ENCODE results near the gene EMC8. TPM values are rescaled to one million over a fixed set of nuclear protein-coding genes. Genes with fewer than 3 reads are reported as not detected.

Gene EMC8
- total RNA-seq, 1 donor from 2014 or later = 8.9 TPM

- Histone ChIP-seq H3K9me3 (ENCODE audit: control insufficient read depth in 3 of 3, low read length in 3 of 3) (no peaks in the 10 kb centered on the region), H3K27me3 (ENCODE audit: control insufficient read depth in 3 of 3, insufficient read depth in 3 of 3, low read length in 3 of 3) (peaks cover 8 to 38% (median 37%) of the 10 kb centered on the region in 3 donors), H3K27ac (ENCODE audit: low read depth, low read length) (no peak overlapping the region), H3K36me3 (ENCODE audit: control insufficient read depth in 3 of 3, insufficient read depth in 3 of 3, low read length in 3 of 3) (no peaks in the 10 kb centered on the region), H3K4me3 (ENCODE audit: low read length in 3 of 3) (no peak overlapping the region), H3K4me1 (ENCODE audit: control insufficient read depth in 3 of 3, insufficient read depth in 3 of 3, low read length in 3 of 3) (peaks cover 0 to under 1% (median 0%) of the 10 kb centered on the region in 3 donors), H3K9ac (ENCODE audit: low read depth in 1 of 3, low read length in 3 of 3) (no peak overlapping the region)
Observed at GRCh38 chr16:85826686-85827247, 27.4 kb upstream of the EMC8 start.

GRCh38 chr16:85825326-85825725 is 26.0 kb upstream of the EMC8 start:
- Histone ChIP-seq H3K9me3 (ENCODE audit: control insufficient read depth in 3 of 3, low read length in 3 of 3) (no peaks in the 10 kb centered on the region), H3K9ac (ENCODE audit: low read depth in 1 of 3, low read length in 3 of 3) (no peak overlapping the region), H3K36me3 (ENCODE audit: control insufficient read depth in 3 of 3, insufficient read depth in 3 of 3, low read length in 3 of 3) (no peaks in the 10 kb centered on the region), H3K27ac (ENCODE audit: low read depth, low read length) (no peak overlapping the region), H3K4me1 (ENCODE audit: control insufficient read depth in 3 of 3, insufficient read depth in 3 of 3, low read length in 3 of 3) (peaks cover 0 to 4% (median 2%) of the 10 kb centered on the region in 3 donors), H3K27me3 (ENCODE audit: control insufficient read depth in 3 of 3, insufficient read depth in 3 of 3, low read length in 3 of 3) (peaks cover 12 to 39% (median 25%) of the 10 kb centered on the region in 3 donors), H3K4me3 (ENCODE audit: low read length in 3 of 3) (no peak overlapping the region)

GRCh38 chr16:85824161-85825135 is 25.1 kb upstream of the EMC8 start:
- Histone ChIP-seq H3K4me1 (ENCODE audit: control insufficient read depth in 3 of 3, insufficient read depth in 3 of 3, low read length in 3 of 3) (peaks cover 0 to 4% (median 2%) of the 10 kb centered on the region in 3 donors), H3K27me3 (ENCODE audit: control insufficient read depth in 3 of 3, insufficient read depth in 3 of 3, low read length in 3 of 3) (peaks cover 10 to 37% (median 22%) of the 10 kb centered on the region in 3 donors), H3K4me3 (ENCODE audit: low read length in 3 of 3) (no peak overlapping the region), H3K36me3 (ENCODE audit: control insufficient read depth in 3 of 3, insufficient read depth in 3 of 3, low read length in 3 of 3) (no peaks in the 10 kb centered on the region), H3K9me3 (ENCODE audit: control insufficient read depth in 3 of 3, low read length in 3 of 3) (no peaks in the 10 kb centered on the region), H3K27ac (ENCODE audit: low read depth, low read length) (no peak overlapping the region), H3K9ac (ENCODE audit: low read depth in 1 of 3, low read length in 3 of 3) (no peak overlapping the region)

- H3K9ac ChIP-seq (ENCODE audit: low read depth in 1 of 3, low read length in 3 of 3) = no peak overlapping the region
- no peaks in the 10 kb centered on the region for H3K9me3 ChIP-seq (ENCODE audit: control insufficient read depth in 3 of 3, low read length in 3 of 3)
- peaks cover 0 to 4% (median 2%) of the 10 kb centered on the region in 3 donors for H3K4me1 ChIP-seq (ENCODE audit: control insufficient read depth in 3 of 3, insufficient read depth in 3 of 3, low read length in 3 of 3)
- no peaks in the 10 kb centered on the region for H3K36me3 ChIP-seq (ENCODE audit: control insufficient read depth in 3 of 3, insufficient read depth in 3 of 3, low read length in 3 of 3)
- peaks cover 12 to 33% (median 24%) of the 10 kb centered on the region in 3 donors for H3K27me3 ChIP-seq (ENCODE audit: control insufficient read depth in 3 of 3, insufficient read depth in 3 of 3, low read length in 3 of 3)
- H3K4me3 ChIP-seq (ENCODE audit: low read length in 3 of 3) = no peak overlapping the region
- H3K27ac ChIP-seq (ENCODE audit: low read depth, low read length) = no peak overlapping the region
Observed at GRCh38 chr16:85823328-85823920, 24.1 kb upstream of the EMC8 start.

- Histone ChIP-seq H3K9ac (ENCODE audit: low read depth in 1 of 3, low read length in 3 of 3) (no peak overlapping the region), H3K27me3 (ENCODE audit: control insufficient read depth in 3 of 3, insufficient read depth in 3 of 3, low read length in 3 of 3) (peaks cover 14 to 35% (median 27%) of the 10 kb centered on the region in 3 donors), H3K36me3 (ENCODE audit: control insufficient read depth in 3 of 3, insufficient read depth in 3 of 3, low read length in 3 of 3) (no peaks in the 10 kb centered on the region), H3K27ac (ENCODE audit: low read depth, low read length) (no peak overlapping the region), H3K4me3 (ENCODE audit: low read length in 3 of 3) (no peak overlapping the region), H3K9me3 (ENCODE audit: control insufficient read depth in 3 of 3, low read length in 3 of 3) (no peaks in the 10 kb centered on the region), H3K4me1 (ENCODE audit: control insufficient read depth in 3 of 3, insufficient read depth in 3 of 3, low read length in 3 of 3) (peaks cover 0 to 4% (median 2%) of the 10 kb centered on the region in 3 donors)
Observed at GRCh38 chr16:85822145-85822544, 22.8 kb upstream of the EMC8 start.

GRCh38 chr16:85821390-85822135 is 22.2 kb upstream of the EMC8 start:
- Histone ChIP-seq H3K27me3 (ENCODE audit: control insufficient read depth in 3 of 3, insufficient read depth in 3 of 3, low read length in 3 of 3) (peaks cover 10 to 30% (median 23%) of the 10 kb centered on the region in 3 donors), H3K36me3 (ENCODE audit: control insufficient read depth in 3 of 3, insufficient read depth in 3 of 3, low read length in 3 of 3) (no peaks in the 10 kb centered on the region), H3K9me3 (ENCODE audit: control insufficient read depth in 3 of 3, low read length in 3 of 3) (no peaks in the 10 kb centered on the region), H3K4me3 (ENCODE audit: low read length in 3 of 3) (no peak overlapping the region), H3K9ac (ENCODE audit: low read depth in 1 of 3, low read length in 3 of 3) (no peak overlapping the region), H3K27ac (ENCODE audit: low read depth, low read length) (no peak overlapping the region), H3K4me1 (ENCODE audit: control insufficient read depth in 3 of 3, insufficient read depth in 3 of 3, low read length in 3 of 3) (peaks cover 0 to 4% (median 2%) of the 10 kb centered on the region in 3 donors)

- H3K27me3 ChIP-seq (ENCODE audit: control insufficient read depth in 3 of 3, insufficient read depth in 3 of 3, low read length in 3 of 3) = peaks cover 14 to 34% (median 20%) of the 10 kb centered on the region in 3 donors
- H3K4me1 ChIP-seq (ENCODE audit: control insufficient read depth in 3 of 3, insufficient read depth in 3 of 3, low read length in 3 of 3) = peaks cover 0 to 4% (median 2%) of the 10 kb centered on the region in 3 donors
Observed at GRCh38 chr16:85820604-85821372, 21.4 kb upstream of the EMC8 start.

GRCh38 chr16:85819771-85820170 is 20.4 kb upstream of the EMC8 start:
- Histone ChIP-seq H3K27me3 (ENCODE audit: control insufficient read depth in 3 of 3, insufficient read depth in 3 of 3, low read length in 3 of 3) (peaks cover 16 to 34% (median 18%) of the 10 kb centered on the region in 3 donors), H3K27ac (ENCODE audit: low read depth, low read length) (no peak overlapping the region)

More at GRCh38 chr16:85820604-85821372, 21.4 kb upstream of the EMC8 start:
- no peak overlapping the region for H3K27ac ChIP-seq (ENCODE audit: low read depth, low read length)
- no peak overlapping the region for H3K9ac ChIP-seq (ENCODE audit: low read depth in 1 of 3, low read length in 3 of 3)
- no peaks in the 10 kb centered on the region for H3K9me3 ChIP-seq (ENCODE audit: control insufficient read depth in 3 of 3, low read length in 3 of 3)
- no peak overlapping the region for H3K4me3 ChIP-seq (ENCODE audit: low read length in 3 of 3)
- H3K36me3 ChIP-seq (ENCODE audit: control insufficient read depth in 3 of 3, insufficient read depth in 3 of 3, low read length in 3 of 3) = no peaks in the 10 kb centered on the region

GRCh38 chr16:85819245-85819644 is 19.9 kb upstream of the EMC8 start:
- H3K4me3 ChIP-seq (ENCODE audit: low read length in 3 of 3) = no peak overlapping the region
- H3K27me3 ChIP-seq (ENCODE audit: control insufficient read depth in 3 of 3, insufficient read depth in 3 of 3, low read length in 3 of 3) = peaks cover 14 to 32% (median 19%) of the 10 kb centered on the region in 3 donors
- no peaks in the 10 kb centered on the region for H3K36me3 ChIP-seq (ENCODE audit: control insufficient read depth in 3 of 3, insufficient read depth in 3 of 3, low read length in 3 of 3)
- H3K27ac ChIP-seq (ENCODE audit: low read depth, low read length) = no peak overlapping the region
- H3K4me1 ChIP-seq (ENCODE audit: control insufficient read depth in 3 of 3, insufficient read depth in 3 of 3, low read length in 3 of 3) = peaks cover 0 to 4% (median 2%) of the 10 kb centered on the region in 3 donors
- H3K9me3 ChIP-seq (ENCODE audit: control insufficient read depth in 3 of 3, low read length in 3 of 3) = no peaks in the 10 kb centered on the region
- H3K9ac ChIP-seq (ENCODE audit: low read depth in 1 of 3, low read length in 3 of 3) = no peak overlapping the region

More at GRCh38 chr16:85819771-85820170, 20.4 kb upstream of the EMC8 start:
- H3K9ac ChIP-seq (ENCODE audit: low read depth in 1 of 3, low read length in 3 of 3) = no peak overlapping the region
- no peaks in the 10 kb centered on the region for H3K9me3 ChIP-seq (ENCODE audit: control insufficient read depth in 3 of 3, low read length in 3 of 3)
- no peaks in the 10 kb centered on the region for H3K36me3 ChIP-seq (ENCODE audit: control insufficient read depth in 3 of 3, insufficient read depth in 3 of 3, low read length in 3 of 3)
- H3K4me3 ChIP-seq (ENCODE audit: low read length in 3 of 3) = no peak overlapping the region
- peaks cover 0 to 4% (median 2%) of the 10 kb centered on the region in 3 donors for H3K4me1 ChIP-seq (ENCODE audit: control insufficient read depth in 3 of 3, insufficient read depth in 3 of 3, low read length in 3 of 3)
